Activated naive CD8-positive, alpha-beta T cell treated with anti-CD3 and anti-CD28 coated beads, Interleukin-2, amount 50 U/mL, for 16 hours (primary cell): ENCODE measurements around the gene DCAF11.
A peak's percentile ranks its signal among the peaks of the same experiment; 100 is the strongest.

Experiments
- DNase-seq: peaks from one replicate; pipeline ENCODE4 v3.0.0-alpha.2; 2020; ENCODE audit warnings: low read depth, low spot score

DCAF11 gene

GRCh38 chr14:24079491-24080141 lies 35.0 kb upstream of the DCAF11 start:
- no peak for DNase-seq

GRCh38 chr14:24080142-24080530 lies 34.4 kb upstream of the DCAF11 start:
- DNase-seq: no peak

GRCh38 chr14:24080888-24081738 lies 33.5 kb upstream of the DCAF11 start:
- DNase-seq: peak; percentile 51

GRCh38 chr14:24081739-24082211 lies 32.8 kb upstream of the DCAF11 start:
- DNase-seq: no peak

GRCh38 chr14:24082411-24083080 lies 32.0 kb upstream of the DCAF11 start:
- DNase-seq: no peak

GRCh38 chr14:24083462-24083861 lies 31.1 kb upstream of the DCAF11 start:
- DNase-seq: no peak

GRCh38 chr14:24084440-24084839 lies 30.1 kb upstream of the DCAF11 start:
- DNase-seq: no peak

GRCh38 chr14:24085215-24085614 lies 29.4 kb upstream of the DCAF11 start:
- no peak for DNase-seq

- DNase-seq: no peak
Observed at GRCh38 chr14:24086193-24086955, 28.2 kb upstream of the DCAF11 start.

- DNase-seq: no peak
Observed at GRCh38 chr14:24087004-24087403, 27.6 kb upstream of the DCAF11 start.

- DNase-seq: no peak
Observed at GRCh38 chr14:24088095-24088494, 26.5 kb upstream of the DCAF11 start.

GRCh38 chr14:24089890-24090289 lies 24.7 kb upstream of the DCAF11 start:
- no peak for DNase-seq

GRCh38 chr14:24092110-24092504 lies 22.5 kb upstream of the DCAF11 start:
- DNase-seq: no peak

- DNase-seq: no peak
Observed at GRCh38 chr14:24092505-24093206, 21.9 kb upstream of the DCAF11 start.

- no peak for DNase-seq
Observed at GRCh38 chr14:24093207-24093900, 21.2 kb upstream of the DCAF11 start.

GRCh38 chr14:24093901-24094840 lies 20.4 kb upstream of the DCAF11 start, which contains the start of gene PCK2:
Gene PCK2 (plus strand): TSS chr14:24094311. CDS start chr14:24094406, 95 bp downstream.
- peak; percentile 73 for DNase-seq

GRCh38 chr14:24094841-24095270 lies 19.7 kb upstream of the DCAF11 start:
- DNase-seq: no peak

GRCh38 chr14:24095271-24096068 lies 19.1 kb upstream of the DCAF11 start:
- peak; percentile 31 for DNase-seq
